Vagina (tissue), 2 donors: ENCODE data around the gene ZBTB5.
"Not testable (repeated sequence)": the region's sequence is repeated elsewhere in the genome, so short reads cannot be mapped to it uniquely, and the experiment has no call there.

Experiments used
- CTCF ChIP-seq, 3 experiments: fragments of 450-650 bp in 2 of 3; fragments of 200-600 bp in 1 of 3; sonication (generic) in 1 of 3; IDR thresholded peaks; one replicate each; pipeline ENCODE4 v1.5.1; 2017 to 2019; ENCODE audit warnings: antibody characterized with exemption in 3 of 3, mild to moderate bottlenecking in 2 of 3, moderate library complexity in 2 of 3
- POLR2A ChIP-seq, 2 donors: fragments of 450-650 bp; IDR thresholded peaks; one replicate each; pipeline ENCODE4 v1.6.1; 2017; ENCODE audit warnings: antibody characterized with exemption in 2 of 2, mild to moderate bottlenecking in 2 of 2, moderate library complexity in 2 of 2
- POLR2AphosphoS5 ChIP-seq, 2 donors: sonication (generic); formaldehyde crosslinking; IDR thresholded peaks; one replicate each; pipeline ENCODE4 v1.9.0; 2017; ENCODE audit warnings: antibody characterized with exemption in 2 of 2, mild to moderate bottlenecking in 2 of 2, low read depth in 1 of 2; ENCODE audit not compliant: insufficient read depth in 1 of 2

GRCh38 chr9:37467530-37467929 lies 2.3 kb upstream of the ZBTB5 start:
- TF ChIP-seq CTCF (IDR thresholded peaks at IDR 0.05); POLR2A (IDR thresholded peaks at IDR 0.05); POLR2AphosphoS5 (IDR thresholded peaks at IDR 0.05; ENCODE audit: insufficient read depth in 1 of 2, low read depth in 1 of 2): not testable (repeated sequence)
